SU-DHL-6 (cell line): Measurements from ENCODE around the gene AMOTL1.

Experiments
- H2AFZ ChIP-seq: fragments of 200-600 bp; sonication (generic); 2 replicates; pipeline ENCODE4 v1.6.1; 2014; ENCODE audit warnings: low read depth, mild to moderate bottlenecking, moderate library complexity, mixed read lengths, antibody characterized with exemption, low read length; ENCODE audit not compliant: severe bottlenecking
- H3F3A ChIP-seq: fragments of 200-600 bp; shearing (Covaris generic); 2 replicates; pipeline ENCODE4 v1.6.0; 2016; ENCODE audit warnings: antibody characterized with exemption, mild to moderate bottlenecking; ENCODE audit not compliant: insufficient read depth
- H3K27ac ChIP-seq: fragments of 200-600 bp; sonication (generic); 2 replicates; pipeline ENCODE4 v1.5.1; 2016; ENCODE audit warnings: low read depth, mild to moderate bottlenecking, low read length, moderate library complexity, mixed read lengths
- H3K27me3 ChIP-seq: fragments of 200-600 bp; sonication (generic), shearing (Covaris generic); 2 replicates; pipeline ENCODE4 v1.6.0; 2014; ENCODE audit warnings: mild to moderate bottlenecking, low read length
- H3K36me3 ChIP-seq: fragments of 200-600 bp; sonication (generic); 2 replicates; pipeline ENCODE4 v1.6.1; 2014; ENCODE audit warnings: mild to moderate bottlenecking, low read length, mixed read lengths
- H3K4me2 ChIP-seq: fragments of 300-600, 200-600 bp; shearing (Covaris generic), sonication (generic); 2 replicates; pipeline ENCODE4 v1.6.0; 2014; ENCODE audit warnings: low read length, low read depth, mild to moderate bottlenecking; ENCODE audit not compliant: poor library complexity, severe bottlenecking
- H3K4me3 ChIP-seq: fragments of 200-600 bp; sonication (generic); 2 replicates; pipeline ENCODE4 v1.5.1; 2014; ENCODE audit warnings: antibody characterized with exemption, low read length, mild to moderate bottlenecking, mixed read lengths; ENCODE audit not compliant: insufficient read depth, poor library complexity, severe bottlenecking
- H3K79me2 ChIP-seq: fragments of 200-600 bp; sonication (generic); 2 replicates; pipeline ENCODE4 v1.6.1; 2014; ENCODE audit warnings: mild to moderate bottlenecking, low read length, moderate library complexity; ENCODE audit not compliant: insufficient read depth
- H3K9ac ChIP-seq: fragments of 200-600 bp; sonication (generic); 2 replicates; pipeline ENCODE4 v1.7.0; 2014; ENCODE audit warnings: mild to moderate bottlenecking, low read length
- H3K9me2 ChIP-seq: fragments of 200-600 bp; sonication (generic); replicated peaks from 2 replicates; pipeline ENCODE4 v1.6.1; 2014; ENCODE audit warnings: low read length; ENCODE audit not compliant: insufficient read depth
- H3K9me3 ChIP-seq: fragments of 200-600 bp; sonication (generic); 2 replicates; pipeline ENCODE4 v1.6.1; 2014; ENCODE audit warnings: low read length, mixed read lengths; ENCODE audit not compliant: insufficient read depth
- H4K20me1 ChIP-seq: fragments of 200-600 bp; sonication (generic); 2 replicates; pipeline ENCODE4 v1.6.1; 2014; ENCODE audit warnings: low read depth, mild to moderate bottlenecking, antibody characterized with exemption, low read length, moderate library complexity, mixed read lengths
- CTCF ChIP-seq: fragments of 200-600 bp; sonication (generic); IDR thresholded peaks from one replicate; pipeline ENCODE4 v1.5.1; 2017; ENCODE audit warnings: antibody characterized with exemption, mild to moderate bottlenecking, low read length, moderate library complexity; ENCODE audit not compliant: insufficient read depth, poor library complexity, severe bottlenecking
- EZH2phosphoT487 ChIP-seq: fragments of 200-600 bp; sonication (generic), shearing (Covaris generic); conservative IDR thresholded peaks from 2 replicates; pipeline ENCODE4 v1.6.1; 2018; ENCODE audit warnings: mild to moderate bottlenecking, antibody characterized with exemption, low read length, moderate library complexity, mixed read lengths

The AMOTL1 gene

GRCh38 chr11:94926271-94926625 lies 158.1 kb downstream of the AMOTL1 start:
- no peaks in the 10 kb centered on the region for H3K9me2 ChIP-seq
- H3K79me2 ChIP-seq: no peaks in the 10 kb centered on the region
- H3K4me3 ChIP-seq: no peak overlapping the region
- no peak overlapping the region for H3K4me2 ChIP-seq
- no peak overlapping the region for H2AFZ ChIP-seq
- no peak overlapping the region for H3K27ac ChIP-seq
- H3K36me3 ChIP-seq: no peaks in the 10 kb centered on the region
- TF ChIP-seq CTCF: no peak
- no peak for TF ChIP-seq EZH2phosphoT487
- no peaks in the 10 kb centered on the region for H3K9me3 ChIP-seq
- H3F3A ChIP-seq: no peaks in the 10 kb centered on the region
- no peak overlapping the region for H3K9ac ChIP-seq
- no peaks in the 10 kb centered on the region for H4K20me1 ChIP-seq
- H3K27me3 ChIP-seq: no peaks in the 10 kb centered on the region
